AG04449 (cell line): ENCODE results near the gene PTPRH.
A peak's percentile ranks its signal among the peaks of the same experiment; 100 is the strongest.

Experiments used
- CTCF ChIA-PET: fragments of 350-600 bp; formaldehyde crosslinking; extraction: SDS; loops from one replicate; lab custom pipeline; 2021; ENCODE audit warnings: antibody characterized with exemption; lab: Yijun Ruan, JAX
- POLR2A ChIA-PET: fragments of 400-600, 350-600 bp; formaldehyde crosslinking; extraction: SDS; loops from one replicate; lab custom pipeline; 2020; ENCODE audit warnings: antibody characterized with exemption, inconsistent platforms; lab: Yijun Ruan, JAX
- DNase-seq: peaks from one replicate; pipeline ENCODE4 v3.0.0-alpha.2; 2010; ENCODE audit warnings: low read depth, low spot score
- H3K4me3 ChIP-seq: 2 replicates; pipeline ENCODE4 v1.5.1; 2011; ENCODE audit warnings: low read depth, mild to moderate bottlenecking, control low read depth, low read length
- CTCF ChIP-seq: IDR thresholded peaks from one replicate; pipeline ENCODE4 v1.5.1; 2011; ENCODE audit warnings: mild to moderate bottlenecking, moderate library complexity, low read length, control low read depth, inconsistent platforms; ENCODE audit not compliant: insufficient read depth; ENCODE audit errors: missing control alignments

The PTPRH gene

GRCh38 chr19:55224038-55224665 is 14.9 kb upstream of the PTPRH start:
- no peak for DNase-seq
- H3K4me3 ChIP-seq, result no peak overlapping the region
- POLR2A ChIA-PET, result no interaction called here
- TF ChIP-seq CTCF, result no peak
- CTCF ChIA-PET, result interaction anchor here (1.5 kb wide), 1 partner anchor 10 kb away, joined by 3 read pairs; no protein-coding TSS in a partner anchor

- ChIA-PET CTCF (interaction anchor here (1.5 kb wide), 1 partner anchor 11 kb away, joined by 3 read pairs; no protein-coding TSS in a partner anchor), POLR2A (no interaction called here)
- H3K4me3 ChIP-seq, result no peak overlapping the region
- DNase-seq, result no peak
- TF ChIP-seq CTCF, result no peak
Measured at GRCh38 chr19:55223291-55224037, 14.2 kb upstream of the PTPRH start.

GRCh38 chr19:55220525-55220924 is 11.2 kb upstream of the PTPRH start:
- no peak for DNase-seq
- H3K4me3 ChIP-seq, result no peak overlapping the region
- ChIA-PET POLR2A (no interaction called here), CTCF (interaction anchor here (0.6 kb wide), 1 partner anchor 61 kb away, joined by 3 read pairs; no protein-coding TSS in a partner anchor)
- TF ChIP-seq CTCF, result no peak

GRCh38 chr19:55216461-55217198 is 7.3 kb upstream of the PTPRH start:
- peak; percentile 97 for DNase-seq
- no peak for TF ChIP-seq CTCF
- H3K4me3 ChIP-seq, result peak overlapping the region; percentile 58
- CTCF ChIA-PET, result interaction anchor here (1.2 kb wide), 1 partner anchor 43 kb away, joined by 6 read pairs; no protein-coding TSS in a partner anchor
- POLR2A ChIA-PET, result interaction anchor here (0.7 to 2.2 kb wide), 5 partner anchors 9 to 153 kb away, joined by 3 to 22 read pairs (median 3); partner anchors contain the start of genes IL11 and PPP6R1

- ChIA-PET CTCF (no interaction called here), POLR2A (no interaction called here)
- no peak for DNase-seq
- TF ChIP-seq CTCF, result no peak
- H3K4me3 ChIP-seq, result no peak overlapping the region
Measured at GRCh38 chr19:55213547-55213946, 4.2 kb upstream of the PTPRH start.
